Measurements from ENCODE around the gene NPL. TPM values are rescaled to one million over a fixed set of nuclear protein-coding genes. Genes with fewer than 3 reads are reported as not detected.

NPL gene
- total RNA-seq, 1 experiment from 2014 or later: 2.4 TPM

GRCh38 chr1:182877842-182878241 lies 88.3 kb downstream of the NPL start:
- no peaks in the 10 kb centered on the region for H3K23me2 ChIP-seq (ENCODE audit: insufficient read length, low read depth, low read length, poor library complexity, severe bottlenecking)
- H3K27me3 ChIP-seq (ENCODE audit: insufficient read depth, low read length): no peaks in the 10 kb centered on the region
- no peak overlapping the region for H3T11ph ChIP-seq (ENCODE audit: low read length)
- Mint-ChIP-seq H3K4me3 (no peak overlapping the region), H3K27me3 (ENCODE audit: low read depth) (no peaks in the 10 kb centered on the region), H3K27ac (no peak overlapping the region), H3K4me1 (no peaks in the 10 kb centered on the region), H3K9me3 (no peaks in the 10 kb centered on the region), H3K36me3 (ENCODE audit: insufficient read depth in 1 of 3, low read depth in 3 of 3) (peaks cover 88 to 100% (median 100%) of the 10 kb centered on the region in 3 experiments)
- H3K56ac ChIP-seq (ENCODE audit: insufficient read length, low read depth, low read length): no peak overlapping the region
- H3K79me2 ChIP-seq (ENCODE audit: insufficient read depth, low read length): no peaks in the 10 kb centered on the region; the same call in 1 of the 2 replicates
- no peak overlapping the region for H4K8ac ChIP-seq (replicated peaks; ENCODE audit: insufficient read length, low read depth, low read length)
- no peak overlapping the region for H2BK120ac ChIP-seq (ENCODE audit: low read depth, low read length, poor library complexity, severe bottlenecking)
- H3K9ac ChIP-seq (ENCODE audit: extremely low read depth, insufficient read length, low read length): no peak overlapping the region
- no peaks in the 10 kb centered on the region for H4K20me1 ChIP-seq (ENCODE audit: control insufficient read depth, insufficient read depth, insufficient read length)
- H2AK5ac ChIP-seq (ENCODE audit: insufficient read length, low read length): no peak overlapping the region
- H2BK15ac ChIP-seq (ENCODE audit: low read depth, low read length): no peak overlapping the region
- H4K91ac ChIP-seq (ENCODE audit: insufficient read length, low read depth, low read length): no peak overlapping the region
- no peak overlapping the region for H2BK20ac ChIP-seq (ENCODE audit: low read depth, low read length, poor library complexity, severe bottlenecking)
- H3K79me1 ChIP-seq (ENCODE audit: insufficient read depth, low read depth, low read length, poor library complexity, severe bottlenecking): no peaks in the 10 kb centered on the region
- no peak overlapping the region for H3K23ac ChIP-seq (ENCODE audit: insufficient read length, low read depth, low read length)
- H3K4ac ChIP-seq (ENCODE audit: low read depth, low read length): no peak overlapping the region
- no peak overlapping the region for H4K5ac ChIP-seq (ENCODE audit: insufficient read length, low read depth, low read length)
- H2BK5ac ChIP-seq (ENCODE audit: insufficient read length, low read length): no peak overlapping the region
- no peaks in the 10 kb centered on the region for H3K4me1 ChIP-seq (ENCODE audit: insufficient read depth, low read length)
- H3K18ac ChIP-seq (ENCODE audit: insufficient read length, low read depth, low read length): no peak overlapping the region
- no peak overlapping the region for H3K14ac ChIP-seq (ENCODE audit: insufficient read depth, low read length)
- TF ChIP-seq, protein P1, sequence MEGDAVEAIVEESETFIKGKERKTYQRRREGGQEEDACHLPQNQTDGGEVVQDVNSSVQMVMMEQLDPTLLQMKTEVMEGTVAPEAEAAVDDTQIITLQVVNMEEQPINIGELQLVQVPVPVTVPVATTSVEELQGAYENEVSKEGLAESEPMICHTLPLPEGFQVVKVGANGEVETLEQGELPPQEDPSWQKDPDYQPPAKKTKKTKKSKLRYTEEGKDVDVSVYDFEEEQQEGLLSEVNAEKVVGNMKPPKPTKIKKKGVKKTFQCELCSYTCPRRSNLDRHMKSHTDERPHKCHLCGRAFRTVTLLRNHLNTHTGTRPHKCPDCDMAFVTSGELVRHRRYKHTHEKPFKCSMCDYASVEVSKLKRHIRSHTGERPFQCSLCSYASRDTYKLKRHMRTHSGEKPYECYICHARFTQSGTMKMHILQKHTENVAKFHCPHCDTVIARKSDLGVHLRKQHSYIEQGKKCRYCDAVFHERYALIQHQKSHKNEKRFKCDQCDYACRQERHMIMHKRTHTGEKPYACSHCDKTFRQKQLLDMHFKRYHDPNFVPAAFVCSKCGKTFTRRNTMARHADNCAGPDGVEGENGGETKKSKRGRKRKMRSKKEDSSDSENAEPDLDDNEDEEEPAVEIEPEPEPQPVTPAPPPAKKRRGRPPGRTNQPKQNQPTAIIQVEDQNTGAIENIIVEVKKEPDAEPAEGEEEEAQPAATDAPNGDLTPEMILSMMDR (conservative IDR thresholded peaks at IDR 0.05): no peak
- no peak overlapping the region for H3K27ac ChIP-seq (ENCODE audit: insufficient read length, low read depth, low read length)
- no peak overlapping the region for H2AFZ ChIP-seq (ENCODE audit: low read length)
- WGBS (ENCODE audit: extremely low coverage, insufficient read length, low lambda C conversion rate): no CpG with 5 or more reads among the region's 7 CpGs
- DNase-seq: no peak
- H3K9me3 ChIP-seq (ENCODE audit: control insufficient read depth, low read depth, low read length): no peaks in the 10 kb centered on the region
- no peak overlapping the region for H3K4me2 ChIP-seq (ENCODE audit: insufficient read depth, insufficient read length, low read length)
- no peak overlapping the region for H2BK12ac ChIP-seq (ENCODE audit: insufficient read length, low read depth, low read length)

Other genes with a start within 250 kb of the NPL start
- 0.57 and 0.63 TPM in 2 replicates for gene RNASEL, start 200.5 kb upstream of the NPL start, total RNA-seq (2021)
- gene RGS16, start 185.4 kb upstream of the NPL start, total RNA-seq (2021): 6.8 and 6.9 TPM in 2 replicates
- 0.07 TPM in 1 of 2 replicates, not detected in the other for gene RGS8, start 105.2 kb upstream of the NPL start, total RNA-seq (2021)
- gene DHX9, start 49.6 kb downstream of the NPL start, total RNA-seq (2021): 336 and 338 TPM in 2 replicates
- gene SHCBP1L, start 163.4 kb downstream of the NPL start, total RNA-seq (2021): not detected in 2 replicates
- gene LAMC1, start 233.6 kb downstream of the NPL start, total RNA-seq (2021): 96.2 and 110 TPM in 2 replicates